K562 (cell line): Measurements from ENCODE around the gene PSD2. TPM values are rescaled to one million over a fixed set of nuclear protein-coding genes. Genes with fewer than 3 reads are reported as not detected.

ENCODE experiments used
- ATAC-seq: fragments of 200-7000 bp; cut with Tn5 transposase; 3 replicates; pipeline ENCODE4 v1.9.1; 2020; ENCODE audit warnings: moderate library complexity
- BruUV-seq: library from RNA; stranded (reverse); fragments of 400-500 nt; replicated peaks from 2 replicates; lab custom pipeline; 2021; lab: Mats Ljungman, UMichigan
- CTCF ChIA-PET: fragments of 300-600 bp; formaldehyde crosslinking; extraction: SDS; loops from one replicate; lab custom pipeline; 2021; ENCODE audit warnings: low intra/inter-chr PET ratio; lab: Yijun Ruan, JAX
- POLR2A ChIA-PET: fragments of 300-600, 350-650 bp; sonication (Branson Sonifier 250); formaldehyde crosslinking; extraction: SDS; loops from one replicate; lab custom pipeline; 2021; ENCODE audit warnings: antibody characterized with exemption, inconsistent platforms; lab: Yijun Ruan, JAX
- DNase-seq, 4 experiments: peaks; one replicate each; pipeline versions ENCODE4 v3.0.0 to v3.0.0-alpha.2; 2011 to 2018; ENCODE audit warnings: low spot score in 3 of 4, mixed read lengths in 3 of 4; ENCODE audit errors: extremely low read depth in 1 of 4
- FAIRE-seq: peaks from 2 replicates; lab custom pipeline; 2011; peaks lifted over from hg19 to GRCh38; lab: Jason Lieb, UNC
- H2AFZ ChIP-seq: 2 replicates; pipeline ENCODE4 v1.6.0; 2011; ENCODE audit warnings: low read depth, low read length, control low read depth, inconsistent platforms
- H3K27ac ChIP-seq: fragments of 200-600 bp; 3 replicates; pipeline ENCODE4 v1.8.0; 2011; ENCODE audit warnings: low read depth, mild to moderate bottlenecking, control low read depth, inconsistent platforms, low read length, moderate library complexity, mixed read lengths; ENCODE audit errors: extremely low read depth
- H3K27me3 ChIP-seq, 2 experiments: fragments of 300-600 bp in 1 of 2; 2 replicates in 1 of 2; 3 replicates in 1 of 2; pipeline versions ENCODE4 v1.6.0 to v1.8.0; 2011; ENCODE audit warnings: inconsistent platforms in 2 of 2, low read length in 2 of 2, mild to moderate bottlenecking in 1 of 2, mixed read lengths in 1 of 2, moderate library complexity in 1 of 2; ENCODE audit not compliant: control insufficient read depth in 2 of 2, insufficient read depth in 2 of 2
- H3K36me3 ChIP-seq: fragments of 300-600 bp; 3 replicates; pipeline ENCODE4 v1.8.0; 2011; ENCODE audit warnings: mild to moderate bottlenecking, low read length, inconsistent platforms; ENCODE audit not compliant: control insufficient read depth, insufficient read depth
- H3K4me1 ChIP-seq, 2 experiments: fragments of 200-600 bp in 1 of 2; replicated peaks in 1 of 2; 2 replicates in 1 of 2; 3 replicates in 1 of 2; pipeline versions ENCODE4 v1.5.1 to v1.8.0; 2011; ENCODE audit warnings: inconsistent platforms in 2 of 2, low read length in 2 of 2, mild to moderate bottlenecking in 1 of 2, mixed read lengths in 1 of 2, moderate library complexity in 1 of 2; ENCODE audit not compliant: control insufficient read depth in 2 of 2, insufficient read depth in 2 of 2
- H3K4me2 ChIP-seq: 2 replicates; pipeline ENCODE4 v1.6.1; 2011; ENCODE audit warnings: low read length, control low read depth, inconsistent platforms, mixed read lengths; ENCODE audit not compliant: insufficient read depth
- H3K4me3 ChIP-seq: fragments of 200-600 bp; sonication (generic), shearing (Covaris generic); 2 replicates; pipeline ENCODE4 v1.5.1; 2016; ENCODE audit warnings: control low read depth, inconsistent platforms
- H3K79me2 ChIP-seq: fragments of 200-600 bp; 3 replicates; pipeline ENCODE4 v1.8.0; 2011; ENCODE audit warnings: low read length, inconsistent platforms; ENCODE audit not compliant: control insufficient read depth, insufficient read depth
- H3K9ac ChIP-seq, 2 experiments: 2 replicates each; pipeline versions ENCODE4 v1.6.0 to v1.6.1; 2011; ENCODE audit warnings: low read depth in 2 of 2, low read length in 2 of 2, control low read depth in 1 of 2, inconsistent platforms in 1 of 2, mild to moderate bottlenecking in 1 of 2, mixed read lengths in 1 of 2; ENCODE audit not compliant: insufficient read depth in 1 of 2
- H3K9me1 ChIP-seq: one replicate; pipeline ENCODE4 v1.6.0; 2011; ENCODE audit warnings: inconsistent platforms, mild to moderate bottlenecking, low read length, moderate library complexity; ENCODE audit not compliant: control insufficient read depth, insufficient read depth
- H3K9me3 ChIP-seq: replicated peaks from 2 replicates; pipeline ENCODE4 v1.5.1; 2011; ENCODE audit warnings: low read depth, low read length, inconsistent platforms; ENCODE audit not compliant: control insufficient read depth, insufficient read depth
- H4K20me1 ChIP-seq: replicated peaks from 2 replicates; pipeline ENCODE4 v1.6.1; 2011; ENCODE audit warnings: low read length, inconsistent platforms, mixed read lengths; ENCODE audit not compliant: control insufficient read depth, insufficient read depth
- C11orf30 ChIP-seq: fragments of 450-650 bp; IDR thresholded peaks from 2 replicates; pipeline ENCODE4 v1.6.1; 2016; ENCODE audit warnings: low read depth, mild to moderate bottlenecking
- CSDE1 ChIP-seq, 2 experiments: fragments of 450-650 bp; IDR thresholded peaks; 2 replicates each; pipeline ENCODE4 v1.6.1; 2016; ENCODE audit warnings: mild to moderate bottlenecking in 1 of 2
- DPF2 ChIP-seq: fragments of 450-650 bp; IDR thresholded peaks from 2 replicates; pipeline ENCODE4 v1.6.1; 2016
- FOXA3 ChIP-seq, 2 experiments: fragments of 450-650 bp in 1 of 2; sonication (generic) in 1 of 2; formaldehyde crosslinking; IDR thresholded peaks in 1 of 2; conservative IDR thresholded peaks in 1 of 2; 2 replicates each; pipeline versions ENCODE4 v1.4.0 to v1.8.0; 2020 to 2022; ENCODE audit warnings: mild to moderate bottlenecking in 2 of 2, missing genetic modification reagents in 1 of 2
- POLR2H ChIP-seq: IDR thresholded peaks from 2 replicates; pipeline ENCODE4 v1.6.1; 2016; ENCODE audit warnings: missing genetic modification characterization, low read depth, mild to moderate bottlenecking, control low read depth, missing compliant biosample characterization, moderate library complexity
- PPARD ChIP-seq: fragments of 250-450 bp; sonication (Bioruptor Pico); IDR thresholded peaks from 2 replicates; pipeline ENCODE4 v1.8.0; 2022; ENCODE audit warnings: inconsistent platforms, mild to moderate bottlenecking, moderate library complexity
- PTRF ChIP-seq: fragments of 450-650 bp; IDR thresholded peaks from 2 replicates; pipeline ENCODE4 v1.6.1; 2016; ENCODE audit warnings: mild to moderate bottlenecking, missing genetic modification characterization, missing compliant biosample characterization
- RBM34 ChIP-seq: fragments of 200-400 bp; formaldehyde crosslinking; IDR thresholded peaks from 2 replicates; pipeline ENCODE4 v1.6.1; 2018; ENCODE audit warnings: low read length, borderline replicate concordance; ENCODE audit not compliant: insufficient read depth
- ZNF280A ChIP-seq: fragments of 450-650 bp; IDR thresholded peaks from 2 replicates; pipeline ENCODE4 v1.6.1; 2018; ENCODE audit warnings: mild to moderate bottlenecking, low read depth; ENCODE audit not compliant: partially characterized antibody
- ZNF707 ChIP-seq: fragments of 250-450 bp; sonication (Bioruptor Pico); conservative IDR thresholded peaks from 2 replicates; pipeline ENCODE4 v1.8.0; 2022; ENCODE audit warnings: inconsistent platforms, mild to moderate bottlenecking, moderate library complexity
- WGBS: fragments of 100-300 bp; shearing (Covaris generic); methylation state at CpG from one replicate; pipeline ENCODE4 v1.1.6; 2016; ENCODE audit warnings: low coverage, mixed read lengths; ENCODE audit not compliant: insufficient coverage; ENCODE audit errors: missing lambda C conversion rate; 5-methylcytosine and 5-hydroxymethylcytosine counted together
- in situ Hi-C: fragments of 300-500 bp; cut with MboI; formaldehyde crosslinking; loops from 4 replicates; pipeline ENCODE4 v1.15.0; 2018; ENCODE audit warnings: inconsistent platforms, mixed read lengths
- intact Hi-C: fragments of 100-400 bp; cut with micrococcal nuclease; formaldehyde crosslinking; loops from 2 replicates; pipeline ENCODE4 v1.14.2; 2022
- polyA plus RNA-seq, 8 experiments: library from polyadenylated mRNA; depleted of rRNA in 4 of 8; stranded (reverse) in 5 of 8; unstranded in 3 of 8; fragments of >200 nt; fragmentation: Nextera tagmentation in 2 of 8; fragmentation: Illumina TruSeq in 1 of 8; extraction: Ambion mirVana in 2 of 8; extraction: Trizol in 1 of 8; gene quantifications; 2 replicates each; pipeline versions ENCODE4 v1.2.1 to v1.2.3, GENCODE V29; 2011 to 2014; ENCODE audit warnings: inconsistent platforms in 1 of 8, missing spikeins in 1 of 8
- total RNA-seq, 7 experiments: library from RNA; depleted of rRNA in 6 of 7; stranded (reverse); fragments of >200 nt in 6 of 7; fragmentation: Illumina TruSeq in 2 of 7; extraction: Trizol in 2 of 7; gene quantifications; 2 replicates each; pipeline versions ENCODE4 v1.2.1 to v1.2.3, GENCODE V29; 2011 to 2021; ENCODE audit warnings: low replicate concordance in 1 of 7
- TF ChIP-seq, protein P1 (sequence below): fragments of 450-650 bp; IDR thresholded peaks from 2 replicates; pipeline ENCODE4 v1.6.1; 2014; ENCODE audit warnings: low read depth, mild to moderate bottlenecking, moderate library complexity, borderline replicate concordance

Gene PSD2
- total and polyA plus RNA-seq, 9 of the 15 experiments (the other 6 are each of a cell fraction or from before 2014, with no cell fraction given), result 0.01 to 0.09 (median 0.04) TPM; not detected in 4

DNA sequence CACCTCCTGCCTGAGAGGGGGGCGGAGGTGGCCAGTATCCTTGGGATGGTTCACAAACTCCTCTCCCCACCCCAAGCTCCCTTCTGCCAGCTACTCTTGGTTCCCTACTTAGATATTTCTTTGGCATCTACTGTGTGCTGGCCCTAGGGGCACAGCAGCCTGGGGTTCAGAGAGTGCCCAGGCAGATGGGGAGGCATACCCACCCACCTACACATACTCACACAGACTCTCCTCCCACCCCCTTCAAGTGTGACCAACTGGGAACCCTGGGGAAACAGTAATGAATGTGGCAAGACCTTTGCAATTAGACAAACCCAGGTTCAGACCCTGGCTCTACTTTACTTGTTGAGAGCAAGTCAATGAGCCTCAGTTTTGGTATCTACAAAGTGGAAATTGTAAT lies 44.4 kb upstream of the PSD2 start:
- intact Hi-C loops, result no loop called here
- 43% methylated on average over 1 of the region's 1 CpG for WGBS
- POLR2A ChIA-PET, result interaction anchor here (0.5 to 0.6 kb wide), 3 partner anchors 123 to 625 kb away, joined by 3 read pairs; no protein-coding TSS in a partner anchor

More for the DNA sequence above, 44.4 kb upstream of the PSD2 start:
- Histone ChIP-seq H3K9ac (no peak overlapping the region; a peak in 1 of 4 replicates), H3K4me3 (no peak overlapping the region), H3K79me2 (no peaks in the 10 kb centered on the region), H3K27ac (no peak overlapping the region), H3K9me3 (no peaks in the 10 kb centered on the region), H3K9me1 (no peaks in the 10 kb centered on the region), H2AFZ (no peak overlapping the region), H3K27me3 (peaks cover 22 to 39% of the 10 kb centered on the region in 2 experiments; a peak in 4 of 5 replicates), H3K4me1 (peaks cover 31 to 41% of the 10 kb centered on the region in 2 experiments), H3K4me2 (no peak overlapping the region), H4K20me1 (0 out of 2 replicates have a peak, but pooled peaks cover 5% of the 10 kb centered on the region), H3K36me3 (no peaks in the 10 kb centered on the region)
- DNase-seq, result no peak
- in situ Hi-C loops, result no loop called here
- ATAC-seq, result no peak
- no peak for FAIRE-seq
- CTCF ChIA-PET, result no interaction called here
- BruUV-seq, result no TSS peak
- TF ChIP-seq DPF2 (no peak), PPARD (no peak), FOXA3 (CRISPR knock-in tag; conservative IDR thresholded peaks at IDR 0.05 in 1 of 2, IDR thresholded peaks at IDR 0.05 in 1 of 2) (no peak), CSDE1 (IDR thresholded peaks at IDR 0.05) (no peak), ZNF280A (no peak), RBM34 (no peak), PTRF (tag) (no peak), C11orf30 (no peak), POLR2H (tag) (no peak), ZNF707 (no peak)
- TF ChIP-seq, protein P1, sequence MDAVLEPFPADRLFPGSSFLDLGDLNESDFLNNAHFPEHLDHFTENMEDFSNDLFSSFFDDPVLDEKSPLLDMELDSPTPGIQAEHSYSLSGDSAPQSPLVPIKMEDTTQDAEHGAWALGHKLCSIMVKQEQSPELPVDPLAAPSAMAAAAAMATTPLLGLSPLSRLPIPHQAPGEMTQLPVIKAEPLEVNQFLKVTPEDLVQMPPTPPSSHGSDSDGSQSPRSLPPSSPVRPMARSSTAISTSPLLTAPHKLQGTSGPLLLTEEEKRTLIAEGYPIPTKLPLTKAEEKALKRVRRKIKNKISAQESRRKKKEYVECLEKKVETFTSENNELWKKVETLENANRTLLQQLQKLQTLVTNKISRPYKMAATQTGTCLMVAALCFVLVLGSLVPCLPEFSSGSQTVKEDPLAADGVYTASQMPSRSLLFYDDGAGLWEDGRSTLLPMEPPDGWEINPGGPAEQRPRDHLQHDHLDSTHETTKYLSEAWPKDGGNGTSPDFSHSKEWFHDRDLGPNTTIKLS, result no peak
